IMR-90 (cell line): Measurements from ENCODE around the gene C10orf90. TPM values are rescaled to one million over a fixed set of nuclear protein-coding genes. Genes with fewer than 3 reads are reported as not detected.

Experiments
- ATAC-seq: fragments of 200-7000 bp; cut with Tn5 transposase; 2 replicates; pipeline ENCODE4 v1.9.1; 2020; ENCODE audit warnings: low read depth, mild to moderate bottlenecking, moderate library complexity
- BruUV-seq: library from RNA; stranded (reverse); fragments of 400-500 nt; replicated peaks from 2 replicates; lab custom pipeline; 2021; lab: Mats Ljungman, UMichigan
- CTCF ChIA-PET: fragments of 300-600 bp; formaldehyde crosslinking; extraction: SDS; loops from one replicate; lab custom pipeline; 2021; ENCODE audit warnings: antibody characterized with exemption; lab: Yijun Ruan, JAX
- POLR2A ChIA-PET: fragments of 300-600 bp; sonication (Branson Sonifier 250); formaldehyde crosslinking; loops from one replicate; lab custom pipeline; 2022; ENCODE audit warnings: antibody characterized with exemption; ENCODE audit not compliant: unreplicated experiment; lab: Charles Lee
- DNase-seq: peaks from one replicate; pipeline ENCODE4 v3.0.0; 2013
- H2AFZ ChIP-seq: replicated peaks from 2 replicates; pipeline ENCODE3; 2013; ENCODE audit warnings: low read length, mild to moderate bottlenecking; ENCODE audit not compliant: poor library complexity
- H2AK5ac ChIP-seq: 2 replicates; pipeline ENCODE4 v1.6.1; 2013; ENCODE audit warnings: low read depth, low read length, inconsistent platforms
- H2AK9ac ChIP-seq: replicated peaks from 2 replicates; pipeline ENCODE3; 2013; ENCODE audit warnings: mild to moderate bottlenecking, low read depth, low read length, moderate library complexity; ENCODE audit not compliant: poor library complexity
- H2BK120ac ChIP-seq: 2 replicates; pipeline ENCODE4 v1.6.1; 2013; ENCODE audit warnings: low read depth, low read length, inconsistent platforms
- H2BK15ac ChIP-seq: 3 replicates; pipeline ENCODE4 v1.6.1; 2013; ENCODE audit warnings: low read depth, low read length, inconsistent platforms
- H2BK20ac ChIP-seq: 2 replicates; pipeline ENCODE4 v1.6.1; 2013; ENCODE audit warnings: low read depth, mild to moderate bottlenecking, inconsistent platforms, low read length, moderate library complexity
- H2BK5ac ChIP-seq: 2 replicates; pipeline ENCODE4 v1.6.1; 2013; ENCODE audit warnings: mild to moderate bottlenecking, low read depth, low read length, inconsistent platforms; ENCODE audit not compliant: poor library complexity, severe bottlenecking
- H3K14ac ChIP-seq: replicated peaks from 2 replicates; pipeline ENCODE4 v1.6.1; 2013; ENCODE audit warnings: low read depth, low read length, inconsistent platforms
- H3K18ac ChIP-seq: 2 replicates; pipeline ENCODE4 v1.6.1; 2013; ENCODE audit warnings: low read depth, low read length, control low read depth
- H3K23ac ChIP-seq: 2 replicates; pipeline ENCODE4 v1.6.1; 2013; ENCODE audit warnings: low read depth, low read length, inconsistent platforms
- H3K27ac ChIP-seq: 2 replicates; pipeline ENCODE4 v1.5.1; 2013; ENCODE audit warnings: mild to moderate bottlenecking, control low read depth, low read length; ENCODE audit not compliant: insufficient read depth
- H3K27me3 ChIP-seq: 2 replicates; pipeline ENCODE4 v1.6.1; 2013; ENCODE audit warnings: low read length; ENCODE audit not compliant: control insufficient read depth, insufficient read depth
- H3K36me3 ChIP-seq: 2 replicates; pipeline ENCODE4 v1.6.1; 2013; ENCODE audit warnings: low read length, mixed read lengths; ENCODE audit not compliant: control insufficient read depth, insufficient read depth
- H3K4ac ChIP-seq: 2 replicates; pipeline ENCODE4 v1.6.1; 2013; ENCODE audit warnings: low read depth, low read length, inconsistent platforms
- H3K4me1 ChIP-seq: 2 replicates; pipeline ENCODE4 v1.6.1; 2013; ENCODE audit warnings: low read length, mixed read lengths; ENCODE audit not compliant: control insufficient read depth, insufficient read depth
- H3K4me2 ChIP-seq: 2 replicates; pipeline ENCODE4 v1.6.1; 2013; ENCODE audit warnings: low read depth, mild to moderate bottlenecking, control low read depth, low read length, moderate library complexity
- H3K4me3 ChIP-seq: 2 replicates; pipeline ENCODE4 v1.5.1; 2013; ENCODE audit warnings: low read depth, mild to moderate bottlenecking, control low read depth, low read length, moderate library complexity; ENCODE audit not compliant: insufficient read depth
- H3K56ac ChIP-seq: 2 replicates; pipeline ENCODE4 v1.6.1; 2013; ENCODE audit warnings: low read length, inconsistent platforms; ENCODE audit not compliant: insufficient read depth; ENCODE audit errors: extremely low read depth
- H3K79me1 ChIP-seq, 2 experiments: 2 replicates each; pipeline ENCODE4 v1.6.1; 2013; ENCODE audit warnings: low read length in 2 of 2, inconsistent platforms in 1 of 2, low read depth in 1 of 2
- H3K9ac ChIP-seq: 2 replicates; pipeline ENCODE4 v1.6.1; 2013; ENCODE audit warnings: low read depth, low read length, control low read depth
- H3K9me1 ChIP-seq: 2 replicates; pipeline ENCODE4 v1.6.1; 2013; ENCODE audit warnings: low read length, inconsistent platforms; ENCODE audit not compliant: insufficient read depth
- H3K9me3 ChIP-seq: 2 replicates; pipeline ENCODE4 v1.6.1; 2013; ENCODE audit warnings: low read length; ENCODE audit not compliant: control insufficient read depth, insufficient read depth
- H4K20me1 ChIP-seq: 2 replicates; pipeline ENCODE4 v1.6.1; 2013; ENCODE audit warnings: low read length, inconsistent platforms; ENCODE audit not compliant: insufficient read depth
- H4K5ac ChIP-seq: 2 replicates; pipeline ENCODE4 v1.6.1; 2013; ENCODE audit warnings: mild to moderate bottlenecking, low read depth, low read length, control low read depth
- H4K8ac ChIP-seq, 2 experiments: 2 replicates each; pipeline ENCODE4 v1.6.1; 2013; ENCODE audit warnings: low read depth in 2 of 2, low read length in 2 of 2, control low read depth in 1 of 2, inconsistent platforms in 1 of 2
- H4K91ac ChIP-seq: 2 replicates; pipeline ENCODE4 v1.6.1; 2013; ENCODE audit warnings: low read depth, low read length, inconsistent platforms; ENCODE audit not compliant: insufficient read depth
- BHLHE40 ChIP-seq: fragments of 150-350 bp; IDR thresholded peaks from 2 replicates; pipeline ENCODE4 v1.6.1; 2016; ENCODE audit warnings: mild to moderate bottlenecking, low read depth, low read length
- CEBPB ChIP-seq: IDR thresholded peaks from 2 replicates; pipeline ENCODE4 v1.6.1; 2012; ENCODE audit warnings: low read depth, low read length, improper control_type of control experiment
- CHD1 ChIP-seq: IDR thresholded peaks from 2 replicates; pipeline ENCODE4 v1.6.1; 2012; ENCODE audit warnings: low read depth, low read length, improper control_type of control experiment
- FOS ChIP-seq: fragments of 150-350 bp; IDR thresholded peaks from 2 replicates; pipeline ENCODE4 v1.6.1; 2016; ENCODE audit warnings: low read depth, low read length
- MAZ ChIP-seq: IDR thresholded peaks from 2 replicates; pipeline ENCODE4 v1.6.1; 2012; ENCODE audit warnings: low read depth, mild to moderate bottlenecking, low read length, improper control_type of control experiment, moderate library complexity, borderline replicate concordance
- MXI1 ChIP-seq: IDR thresholded peaks from 2 replicates; pipeline ENCODE4 v1.6.1; 2012; ENCODE audit warnings: low read depth, mild to moderate bottlenecking, low read length, moderate library complexity, borderline replicate concordance
- NFE2L2 ChIP-seq: fragments of 150-350 bp; IDR thresholded peaks from 2 replicates; pipeline ENCODE4 v1.6.1; 2016; ENCODE audit warnings: low read depth, mild to moderate bottlenecking, low read length
- POLR2A ChIP-seq: IDR thresholded peaks from 2 replicates; pipeline ENCODE4 v1.6.1; 2012; ENCODE audit warnings: mild to moderate bottlenecking, low read depth, low read length
- RFX5 ChIP-seq: IDR thresholded peaks from 2 replicates; pipeline ENCODE4 v1.8.0; 2012; ENCODE audit warnings: low read depth, mild to moderate bottlenecking, low read length, moderate library complexity
- SMC3 ChIP-seq: fragments of 150-350 bp; IDR thresholded peaks from 2 replicates; pipeline ENCODE4 v1.6.1; 2016; ENCODE audit warnings: low read depth, mild to moderate bottlenecking, antibody characterized with exemption, low read length, moderate library complexity
- WGBS, 2 experiments: methylation state at CpG; one replicate each; pipeline versions ENCODE4 v1.1.5 to v1.1.7; 2013; ENCODE audit warnings: missing lambda C conversion rate in 2 of 2; ENCODE audit not compliant: insufficient read length in 1 of 2; ENCODE audit errors: extremely low coverage in 2 of 2; 5-methylcytosine and 5-hydroxymethylcytosine counted together
- dilution Hi-C: fragments of 300-500 bp; cut with HindIII; formaldehyde crosslinking; loops from one replicate; pipeline ENCODE4 v1.14.3; 2018; ENCODE audit warnings: low sequenced_read_pairs; ENCODE audit not compliant: unreplicated experiment
- in situ Hi-C: fragments of 300-500 bp; cut with MboI; formaldehyde crosslinking; loops from 3 replicates; pipeline ENCODE4 v1.14.3; 2019; ENCODE audit warnings: low sequenced_read_pairs, inconsistent platforms, mixed read lengths
- intact Hi-C: fragments of 100-400 bp; cut with micrococcal nuclease; formaldehyde crosslinking; loops from 2 replicates; pipeline ENCODE4 v1.10.0; 2022
- polyA plus RNA-seq, 3 experiments: library from polyadenylated mRNA; depleted of rRNA; stranded (reverse); fragments of >200 nt; gene quantifications; 2 replicates each; pipeline ENCODE4 v1.2.3, GENCODE V29; 2012; ENCODE audit warnings: low replicate concordance in 1 of 3
- total RNA-seq: library from RNA; depleted of rRNA; stranded (reverse); fragments of >200 nt; gene quantifications from 2 replicates; pipeline ENCODE4 v1.2.3, GENCODE V29; 2012
- TF ChIP-seq, protein P1 (sequence below): fragments of 150-350 bp; IDR thresholded peaks from 2 replicates; pipeline ENCODE4 v1.6.1; 2016; ENCODE audit warnings: low read depth, mild to moderate bottlenecking, low read length, moderate library complexity, borderline replicate concordance
- TF ChIP-seq, protein P2 (sequence below): fragments of 150-350 bp; IDR thresholded peaks from 2 replicates; pipeline ENCODE4 v1.6.1; 2017; ENCODE audit warnings: mild to moderate bottlenecking, antibody characterized with exemption, low read length, low read depth

The C10orf90 gene
- total and polyA plus RNA-seq, 2 of the 4 experiments (the other 2 are of a cell fraction): 0.05 to 0.18 TPM

DNA sequence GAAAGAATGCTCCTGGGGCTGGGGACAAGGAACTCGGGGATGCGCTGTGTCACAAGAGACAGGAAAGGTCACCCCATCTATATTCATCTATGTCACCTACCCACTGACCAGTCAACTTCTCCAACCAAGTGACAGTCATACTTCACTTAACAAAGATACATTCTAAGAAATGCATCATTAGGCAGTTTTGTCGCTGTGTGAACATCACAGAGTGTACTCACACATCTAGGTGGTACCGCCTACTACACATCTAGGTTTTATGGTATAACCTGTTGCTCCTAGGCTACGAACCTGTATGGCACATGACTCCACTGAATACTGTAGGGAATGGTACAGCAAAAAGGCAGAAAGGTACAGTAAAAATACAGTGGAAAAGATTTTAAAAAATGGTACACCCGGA is 278.4 kb downstream of the C10orf90 start:
- Histone ChIP-seq H3K4ac (no peak overlapping the region), H2BK5ac (no peak overlapping the region), H3K18ac (no peak overlapping the region), H3K36me3 (no peaks in the 10 kb centered on the region), H4K5ac (no peak overlapping the region), H2BK20ac (no peak overlapping the region), H2AFZ (no peak overlapping the region), H2AK5ac (no peak overlapping the region), H3K23ac (no peak overlapping the region), H3K56ac (no peak overlapping the region), H3K9me3 (peaks cover 2% of the 10 kb centered on the region; the same call in 1 of the 2 replicates), H3K9me1 (peaks cover 4% of the 10 kb centered on the region; the same call in 1 of the 2 replicates), H2BK15ac (no peak overlapping the region), H3K9ac (no peak overlapping the region), H3K4me3 (no peak overlapping the region), H3K27ac (no peak overlapping the region), H3K4me2 (no peak overlapping the region), H2AK9ac (no peak overlapping the region), H3K27me3 (no peaks in the 10 kb centered on the region; the same call in 1 of the 2 replicates), H3K14ac (no peak overlapping the region), H3K4me1 (peaks cover 3% of the 10 kb centered on the region; the same call in 1 of the 2 replicates), H4K20me1 (no peaks in the 10 kb centered on the region), H2BK120ac (no peak overlapping the region), H4K8ac (no peak overlapping the region), H3K79me1 (no peaks in the 10 kb centered on the region), H4K91ac (no peak overlapping the region)
- ChIA-PET POLR2A (no interaction called here), CTCF (interaction anchor here (1.3 kb wide), 1 partner anchor 458 kb away, joined by 4 read pairs; no protein-coding TSS in a partner anchor)
- dilution Hi-C loops (no loop called here), intact Hi-C loops (loop anchor here (10.0 kb wide), 1 partner anchor 1877 kb away; no protein-coding TSS in a partner anchor), in situ Hi-C loops (no loop called here)
- DNase-seq (no peak), ATAC-seq (no peak)
- TF ChIP-seq NFE2L2 (no peak), SMC3 (no peak), CHD1 (no peak), MXI1 (no peak), MAZ (no peak), CEBPB (no peak), RFX5 (no peak), POLR2A (no peak), BHLHE40 (no peak), FOS (no peak)
- TF ChIP-seq, protein P1, sequence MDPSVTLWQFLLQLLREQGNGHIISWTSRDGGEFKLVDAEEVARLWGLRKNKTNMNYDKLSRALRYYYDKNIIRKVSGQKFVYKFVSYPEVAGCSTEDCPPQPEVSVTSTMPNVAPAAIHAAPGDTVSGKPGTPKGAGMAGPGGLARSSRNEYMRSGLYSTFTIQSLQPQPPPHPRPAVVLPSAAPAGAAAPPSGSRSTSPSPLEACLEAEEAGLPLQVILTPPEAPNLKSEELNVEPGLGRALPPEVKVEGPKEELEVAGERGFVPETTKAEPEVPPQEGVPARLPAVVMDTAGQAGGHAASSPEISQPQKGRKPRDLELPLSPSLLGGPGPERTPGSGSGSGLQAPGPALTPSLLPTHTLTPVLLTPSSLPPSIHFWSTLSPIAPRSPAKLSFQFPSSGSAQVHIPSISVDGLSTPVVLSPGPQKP: no peak
- TF ChIP-seq, protein P2, sequence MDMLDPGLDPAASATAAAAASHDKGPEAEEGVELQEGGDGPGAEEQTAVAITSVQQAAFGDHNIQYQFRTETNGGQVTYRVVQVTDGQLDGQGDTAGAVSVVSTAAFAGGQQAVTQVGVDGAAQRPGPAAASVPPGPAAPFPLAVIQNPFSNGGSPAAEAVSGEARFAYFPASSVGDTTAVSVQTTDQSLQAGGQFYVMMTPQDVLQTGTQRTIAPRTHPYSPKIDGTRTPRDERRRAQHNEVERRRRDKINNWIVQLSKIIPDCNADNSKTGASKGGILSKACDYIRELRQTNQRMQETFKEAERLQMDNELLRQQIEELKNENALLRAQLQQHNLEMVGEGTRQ: no peak
- WGBS, 2 experiments: 80% methylated on average over 3 of the region's 6 CpGs; no CpG with 5 or more reads in 1 of the 2 experiments
- BruUV-seq: no TSS peak
